GF-D8 (cell line): Measurements from ENCODE around the gene RNF41.

ENCODE experiments used
- DNase-seq: peaks from one replicate; lab custom pipeline; 2025; lab: John Stamatoyannopoulos, UW

Gene RNF41

GRCh38 chr12:56152756-56153677 is 68.7 kb downstream of the RNF41 start:
- DNase-seq = no peak
